PC-9 (cell line): ENCODE results near the gene FOXA1. TPM values are rescaled to one million over a fixed set of nuclear protein-coding genes. Genes with fewer than 3 reads are reported as not detected.

Experiments used
- BruUV-seq: library from RNA; stranded (reverse); fragments of 400-500 nt; replicated peaks from 2 replicates; lab custom pipeline; 2021; lab: Mats Ljungman, UMichigan
- CTCF ChIA-PET: fragments of 300-600 bp; sonication (Branson Sonifier 250); formaldehyde crosslinking; loops from one replicate; lab custom pipeline; 2022; ENCODE audit warnings: antibody characterized with exemption; lab: Charles Lee
- POLR2A ChIA-PET: fragments of 300-600 bp; sonication (Branson Sonifier 250); formaldehyde crosslinking; loops from one replicate; lab custom pipeline; 2022; ENCODE audit warnings: antibody characterized with exemption; ENCODE audit not compliant: unreplicated experiment; lab: Charles Lee
- DNase-seq, 2 experiments: peaks; one replicate each; pipeline versions ENCODE4 v3.0.0 to v3.0.0-alpha.2; 2015 to 2022; ENCODE audit warnings: mixed read lengths in 1 of 2
- H2AFZ ChIP-seq: fragments of 200-600 bp; sonication (generic); 2 replicates; pipeline ENCODE4 v1.8.1; 2017; ENCODE audit warnings: antibody characterized with exemption
- H3F3A ChIP-seq: fragments of 200-600 bp; sonication (generic); 2 replicates; pipeline ENCODE4 v1.8.1; 2017; ENCODE audit warnings: antibody characterized with exemption, mild to moderate bottlenecking, low read depth; ENCODE audit not compliant: insufficient read depth
- H3K27ac ChIP-seq: fragments of 200-600 bp; sonication (generic); 2 replicates; pipeline ENCODE4 v1.6.1; 2016; ENCODE audit warnings: mixed run types
- H3K27me3 ChIP-seq: fragments of 200-600 bp; sonication (generic); 2 replicates; pipeline ENCODE4 v1.6.1; 2016; ENCODE audit warnings: low read depth, mixed run types; ENCODE audit not compliant: insufficient read depth
- H3K36me3 ChIP-seq: fragments of 200-600 bp; sonication (generic); 2 replicates; pipeline ENCODE4 v1.6.1; 2016; ENCODE audit warnings: low read depth, mixed run types
- H3K4me1 ChIP-seq: fragments of 200-600 bp; sonication (generic); replicated peaks from 2 replicates; pipeline ENCODE4 v1.6.1; 2016; ENCODE audit warnings: mixed run types; ENCODE audit not compliant: insufficient read depth
- H3K4me2 ChIP-seq: fragments of 200-600 bp; sonication (generic); 2 replicates; pipeline ENCODE4 v1.6.1; 2017; ENCODE audit warnings: mixed run types
- H3K4me3 ChIP-seq: fragments of 200-600 bp; sonication (generic); 2 replicates; pipeline ENCODE4 v1.6.1; 2016; ENCODE audit warnings: mixed run types
- H3K79me2 ChIP-seq: fragments of 200-600 bp; sonication (generic); 2 replicates; pipeline ENCODE4 v1.6.1; 2017; ENCODE audit warnings: low read depth, mixed run types
- H3K9me2 ChIP-seq: fragments of 200-600 bp; sonication (generic); 2 replicates; pipeline ENCODE4 v1.8.1; 2017; ENCODE audit warnings: mild to moderate bottlenecking; ENCODE audit not compliant: insufficient read depth
- H3K9me3 ChIP-seq: fragments of 200-600 bp; sonication (generic); 2 replicates; pipeline ENCODE4 v1.8.1; 2016; ENCODE audit warnings: low read depth; ENCODE audit not compliant: insufficient read depth
- H4K20me1 ChIP-seq: fragments of 200-600 bp; sonication (generic); 2 replicates; pipeline ENCODE4 v1.8.1; 2017; ENCODE audit not compliant: insufficient read depth
- CTCF ChIP-seq: fragments of 200-600 bp; sonication (generic); conservative IDR thresholded peaks from 2 replicates; pipeline ENCODE4 v1.6.1; 2017; ENCODE audit warnings: mixed run types, antibody characterized with exemption, mild to moderate bottlenecking, moderate library complexity
- EZH2 ChIP-seq: fragments of 200-600 bp; sonication (generic); IDR thresholded peaks from 2 replicates; pipeline ENCODE4 v1.8.0; 2017; ENCODE audit warnings: antibody characterized with exemption, low read depth
- intact Hi-C: fragments of 100-400 bp; cut with micrococcal nuclease; formaldehyde crosslinking; loops from one replicate; pipeline ENCODE4 v1.10.0; 2022; ENCODE audit not compliant: unreplicated experiment
- total RNA-seq: library from RNA; stranded (reverse); gene quantifications from 2 replicates; pipeline ENCODE4 v1.2.3, GENCODE V29; 2021

Gene FOXA1
- total RNA-seq, 1 experiment from 2014 or later: 35.4 TPM

- peak overlapping the region; percentile 99 for H3K27ac ChIP-seq
- DNase-seq: peak in 1 of 2 experiments; percentile 47
- POLR2A ChIA-PET: no interaction called here
- no peak overlapping the region for H2AFZ ChIP-seq
- H3F3A ChIP-seq: peaks cover 34% of the 10 kb centered on the region
- peak overlapping the region; percentile 96 for H3K4me2 ChIP-seq
- no peaks in the 10 kb centered on the region for H3K9me2 ChIP-seq
- peaks cover 85% of the 10 kb centered on the region for H3K79me2 ChIP-seq
- H3K9me3 ChIP-seq: no peaks in the 10 kb centered on the region
- BruUV-seq: no TSS peak
- peaks cover 21% of the 10 kb centered on the region; the same call in 1 of the 2 replicates for H3K36me3 ChIP-seq
- CTCF ChIA-PET: no interaction called here
- H3K27me3 ChIP-seq: no peaks in the 10 kb centered on the region
- peak overlapping the region; percentile 94 for H3K4me3 ChIP-seq
- no peak for TF ChIP-seq EZH2
- TF ChIP-seq CTCF: no peak
- intact Hi-C loops: loop anchor here (10.0 kb wide), 1 partner anchor 618 kb away; no protein-coding TSS in a partner anchor
- no peaks in the 10 kb centered on the region for H3K4me1 ChIP-seq
- H4K20me1 ChIP-seq: no peaks in the 10 kb centered on the region
These were observed 2.3 kb downstream of the FOXA1 start for GRCh38 chr14:37592482-37593408.

GRCh38 chr14:37591941-37592481 is 3.0 kb downstream of the FOXA1 start:
- intact Hi-C loops: loop anchor here (2.0 to 10.0 kb wide), 2 partner anchors 25 to 617 kb away; no protein-coding TSS in a partner anchor
- peak; percentile 52 to 63 for DNase-seq
- H3K79me2 ChIP-seq: peaks cover 86% of the 10 kb centered on the region
- H3K9me2 ChIP-seq: no peaks in the 10 kb centered on the region
- H3K36me3 ChIP-seq: peaks cover 21% of the 10 kb centered on the region; the same call in 1 of the 2 replicates
- CTCF ChIA-PET: no interaction called here
- POLR2A ChIA-PET: no interaction called here
- no peaks in the 10 kb centered on the region for H3K27me3 ChIP-seq
- H3K27ac ChIP-seq: peak overlapping the region; percentile 99
- H3K4me3 ChIP-seq: peak overlapping the region; percentile 94
- no peaks in the 10 kb centered on the region for H4K20me1 ChIP-seq
- H3K4me1 ChIP-seq: peaks cover 3% of the 10 kb centered on the region
- H3F3A ChIP-seq: peaks cover 27% of the 10 kb centered on the region
- peak overlapping the region; percentile 96 for H3K4me2 ChIP-seq
- BruUV-seq: no TSS peak
- H3K9me3 ChIP-seq: no peaks in the 10 kb centered on the region
- H2AFZ ChIP-seq: no peak overlapping the region
- TF ChIP-seq EZH2 (no peak), CTCF (0 out of 2 replicates have a peak, but pooled peaks have one; percentile 20)

GRCh38 chr14:37591311-37591940 is 3.6 kb downstream of the FOXA1 start:
- no TSS peak for BruUV-seq
- peak overlapping the region; percentile 99 for H3K27ac ChIP-seq
- TF ChIP-seq CTCF: peak; percentile 44; the same call in 1 of the 2 replicates
- no peak for TF ChIP-seq EZH2
- H3F3A ChIP-seq: peaks cover 22% of the 10 kb centered on the region
- DNase-seq: no peak
- no peaks in the 10 kb centered on the region for H3K9me2 ChIP-seq
- H2AFZ ChIP-seq: no peak overlapping the region
- H3K9me3 ChIP-seq: no peaks in the 10 kb centered on the region
- H3K79me2 ChIP-seq: peaks cover 86% of the 10 kb centered on the region
- H4K20me1 ChIP-seq: no peaks in the 10 kb centered on the region
- CTCF ChIA-PET: interaction anchor here (0.6 kb wide), 1 partner anchor 188 kb away, joined by 3 read pairs; no protein-coding TSS in a partner anchor
- peak overlapping the region; percentile 94 for H3K4me3 ChIP-seq
- no peaks in the 10 kb centered on the region for H3K27me3 ChIP-seq
- H3K36me3 ChIP-seq: peaks cover 21% of the 10 kb centered on the region; the same call in 1 of the 2 replicates
- intact Hi-C loops: loop anchor here (2.0 to 10.0 kb wide), 2 partner anchors 25 to 617 kb away; no protein-coding TSS in a partner anchor
- peaks cover 9% of the 10 kb centered on the region for H3K4me1 ChIP-seq
- peak overlapping the region; percentile 96 for H3K4me2 ChIP-seq
- POLR2A ChIA-PET: no interaction called here
